Measurements from ENCODE around the gene SPRR2F. TPM values are rescaled to one million over a fixed set of nuclear protein-coding genes. Genes with fewer than 3 reads are reported as not detected.

SPRR2F gene, protein sequence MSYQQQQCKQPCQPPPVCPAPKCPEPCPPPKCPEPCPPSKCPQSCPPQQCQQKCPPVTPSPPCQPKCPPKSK
- total RNA-seq (not detected), polyA plus RNA-seq (not detected)

DNA sequence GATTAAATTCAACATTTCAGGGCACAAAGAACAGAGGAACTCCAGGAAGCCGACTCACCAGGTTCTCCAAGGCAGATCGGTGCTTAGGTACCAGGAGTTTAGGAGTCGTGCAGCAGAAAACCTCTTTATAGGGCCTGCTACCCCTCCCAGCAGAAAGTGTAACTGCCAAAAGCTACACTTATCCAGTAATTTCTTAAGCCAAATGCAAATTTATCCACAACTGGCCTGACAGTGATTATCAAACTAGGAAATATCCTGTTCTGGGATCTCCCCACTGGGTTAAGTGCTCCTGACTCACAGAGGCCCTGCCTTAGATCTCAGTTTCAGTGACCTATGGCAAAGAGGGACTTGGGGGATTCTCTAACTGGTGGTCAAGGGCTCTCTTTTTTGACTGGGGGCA lies at the start of gene SPRR2F:
TSS of gene SPRR2F (minus strand) at position 101 of the 400 bp plus-strand sequence. CDS start 783 bp downstream, outside the sequence.
- Histone ChIP-seq H3K27me3 (ENCODE audit: control insufficient read depth in 4 of 4, insufficient read depth in 4 of 4, low read length in 3 of 4) (peaks cover 0 to 3% (median 0%) of the 10 kb centered on the region in 4 donors), H3K9me3 (ENCODE audit: control insufficient read depth in 4 of 4, low read length in 3 of 4) (no peaks in the 10 kb centered on the region), H3K4me3 (ENCODE audit: low read depth in 1 of 3, low read length in 3 of 3) (no peak within 1 kb of the TSS), H3K4me1 (ENCODE audit: control insufficient read depth in 4 of 4, insufficient read depth in 4 of 4, low read length in 3 of 4) (no peaks in the 10 kb centered on the region), H3K36me3 (ENCODE audit: control insufficient read depth in 4 of 4, insufficient read depth in 3 of 4, low read depth in 1 of 4, low read length in 3 of 4) (no peaks in the 10 kb centered on the region), H3K27ac (ENCODE audit: low read depth in 1 of 2, low read length in 2 of 2) (no peak within 1 kb of the TSS), H3K9ac (ENCODE audit: low read depth in 1 of 2, low read length in 2 of 2) (no peak within 1 kb of the TSS)
- TF ChIP-seq NR2F2 (IDR thresholded peaks at IDR 0.05) (no peak), HNF4A (conservative IDR thresholded peaks at IDR 0.05) (no peak), RXRA (IDR thresholded peaks at IDR 0.05) (no peak), FOXA2 (IDR thresholded peaks at IDR 0.05) (no peak), GABPA (IDR thresholded peaks at IDR 0.05 in 1 of 2, conservative IDR thresholded peaks at IDR 0.05 in 1 of 2) (no peak), EGR1 (IDR thresholded peaks at IDR 0.05; ENCODE audit: low read depth in 2 of 2) (no peak), TAF1 (conservative IDR thresholded peaks at IDR 0.05) (no peak)
- TF ChIP-seq, protein P1, sequence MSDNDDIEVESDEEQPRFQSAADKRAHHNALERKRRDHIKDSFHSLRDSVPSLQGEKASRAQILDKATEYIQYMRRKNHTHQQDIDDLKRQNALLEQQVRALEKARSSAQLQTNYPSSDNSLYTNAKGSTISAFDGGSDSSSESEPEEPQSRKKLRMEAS (IDR thresholded peaks at IDR 0.05) = no peak
- TF ChIP-seq, protein P2, sequence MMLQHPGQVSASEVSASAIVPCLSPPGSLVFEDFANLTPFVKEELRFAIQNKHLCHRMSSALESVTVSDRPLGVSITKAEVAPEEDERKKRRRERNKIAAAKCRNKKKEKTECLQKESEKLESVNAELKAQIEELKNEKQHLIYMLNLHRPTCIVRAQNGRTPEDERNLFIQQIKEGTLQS (IDR thresholded peaks at IDR 0.05) = no peak
- TF ChIP-seq, protein P3, sequence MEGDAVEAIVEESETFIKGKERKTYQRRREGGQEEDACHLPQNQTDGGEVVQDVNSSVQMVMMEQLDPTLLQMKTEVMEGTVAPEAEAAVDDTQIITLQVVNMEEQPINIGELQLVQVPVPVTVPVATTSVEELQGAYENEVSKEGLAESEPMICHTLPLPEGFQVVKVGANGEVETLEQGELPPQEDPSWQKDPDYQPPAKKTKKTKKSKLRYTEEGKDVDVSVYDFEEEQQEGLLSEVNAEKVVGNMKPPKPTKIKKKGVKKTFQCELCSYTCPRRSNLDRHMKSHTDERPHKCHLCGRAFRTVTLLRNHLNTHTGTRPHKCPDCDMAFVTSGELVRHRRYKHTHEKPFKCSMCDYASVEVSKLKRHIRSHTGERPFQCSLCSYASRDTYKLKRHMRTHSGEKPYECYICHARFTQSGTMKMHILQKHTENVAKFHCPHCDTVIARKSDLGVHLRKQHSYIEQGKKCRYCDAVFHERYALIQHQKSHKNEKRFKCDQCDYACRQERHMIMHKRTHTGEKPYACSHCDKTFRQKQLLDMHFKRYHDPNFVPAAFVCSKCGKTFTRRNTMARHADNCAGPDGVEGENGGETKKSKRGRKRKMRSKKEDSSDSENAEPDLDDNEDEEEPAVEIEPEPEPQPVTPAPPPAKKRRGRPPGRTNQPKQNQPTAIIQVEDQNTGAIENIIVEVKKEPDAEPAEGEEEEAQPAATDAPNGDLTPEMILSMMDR (IDR thresholded peaks at IDR 0.05; ENCODE audit: low read depth, low read length, missing input control) = no peak
- no peak for DNase-seq (ENCODE audit: low spot score)
- 76% methylated on average over 3 of the region's 3 CpGs for WGBS

DNA sequence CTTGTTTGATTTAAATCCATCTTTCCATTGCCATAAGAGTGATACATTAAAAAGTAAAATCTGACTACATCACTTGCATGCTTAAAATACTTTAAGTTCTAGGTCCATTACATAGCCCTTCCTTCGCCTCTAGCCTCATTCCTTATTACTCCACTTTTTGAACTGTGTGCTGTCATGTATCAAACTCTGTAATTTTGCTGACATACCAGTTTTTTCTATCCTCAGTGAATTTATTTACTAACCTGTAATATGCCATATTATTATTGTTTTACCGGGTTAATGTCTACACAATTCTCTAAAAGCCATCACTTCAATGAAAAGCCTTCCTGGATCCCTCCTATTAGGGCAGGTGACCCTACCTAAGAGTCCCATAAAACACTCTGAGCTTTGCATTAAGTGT lies 42.2 kb upstream of the SPRR2F start:
- no peaks in the 10 kb centered on the region for H3K27me3 ChIP-seq (ENCODE audit: control insufficient read depth in 4 of 4, insufficient read depth in 4 of 4, low read length in 3 of 4)
- H3K4me1 ChIP-seq (ENCODE audit: control insufficient read depth in 4 of 4, insufficient read depth in 4 of 4, low read length in 3 of 4) = no peaks in the 10 kb centered on the region
- no peak overlapping the region for H3K27ac ChIP-seq (ENCODE audit: low read depth in 1 of 2, low read length in 2 of 2)
- H3K4me3 ChIP-seq (ENCODE audit: low read depth in 1 of 3, low read length in 3 of 3) = no peak overlapping the region
- H3K9ac ChIP-seq (ENCODE audit: low read depth in 1 of 2, low read length in 2 of 2) = no peak overlapping the region
- no peak for TF ChIP-seq RXRA (IDR thresholded peaks at IDR 0.05)
- TF ChIP-seq, protein P4, sequence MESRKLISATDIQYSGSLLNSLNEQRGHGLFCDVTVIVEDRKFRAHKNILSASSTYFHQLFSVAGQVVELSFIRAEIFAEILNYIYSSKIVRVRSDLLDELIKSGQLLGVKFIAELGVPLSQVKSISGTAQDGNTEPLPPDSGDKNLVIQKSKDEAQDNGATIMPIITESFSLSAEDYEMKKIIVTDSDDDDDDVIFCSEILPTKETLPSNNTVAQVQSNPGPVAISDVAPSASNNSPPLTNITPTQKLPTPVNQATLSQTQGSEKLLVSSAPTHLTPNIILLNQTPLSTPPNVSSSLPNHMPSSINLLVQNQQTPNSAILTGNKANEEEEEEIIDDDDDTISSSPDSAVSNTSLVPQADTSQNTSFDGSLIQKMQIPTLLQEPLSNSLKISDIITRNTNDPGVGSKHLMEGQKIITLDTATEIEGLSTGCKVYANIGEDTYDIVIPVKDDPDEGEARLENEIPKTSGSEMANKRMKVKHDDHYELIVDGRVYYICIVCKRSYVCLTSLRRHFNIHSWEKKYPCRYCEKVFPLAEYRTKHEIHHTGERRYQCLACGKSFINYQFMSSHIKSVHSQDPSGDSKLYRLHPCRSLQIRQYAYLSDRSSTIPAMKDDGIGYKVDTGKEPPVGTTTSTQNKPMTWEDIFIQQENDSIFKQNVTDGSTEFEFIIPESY (IDR thresholded peaks at IDR 0.05) = no peak
- no peak for TF ChIP-seq NR2F2 (IDR thresholded peaks at IDR 0.05)
- TF ChIP-seq, protein P1 (IDR thresholded peaks at IDR 0.05) = no peak
- no peak for TF ChIP-seq FOXA2 (IDR thresholded peaks at IDR 0.05)
- no peak for TF ChIP-seq SP1 (IDR thresholded peaks at IDR 0.05)
- no peak for TF ChIP-seq GABPA (IDR thresholded peaks at IDR 0.05 in 1 of 2, conservative IDR thresholded peaks at IDR 0.05 in 1 of 2)
- TF ChIP-seq HNF4A (conservative IDR thresholded peaks at IDR 0.05) = no peak
- TF ChIP-seq, protein P5, sequence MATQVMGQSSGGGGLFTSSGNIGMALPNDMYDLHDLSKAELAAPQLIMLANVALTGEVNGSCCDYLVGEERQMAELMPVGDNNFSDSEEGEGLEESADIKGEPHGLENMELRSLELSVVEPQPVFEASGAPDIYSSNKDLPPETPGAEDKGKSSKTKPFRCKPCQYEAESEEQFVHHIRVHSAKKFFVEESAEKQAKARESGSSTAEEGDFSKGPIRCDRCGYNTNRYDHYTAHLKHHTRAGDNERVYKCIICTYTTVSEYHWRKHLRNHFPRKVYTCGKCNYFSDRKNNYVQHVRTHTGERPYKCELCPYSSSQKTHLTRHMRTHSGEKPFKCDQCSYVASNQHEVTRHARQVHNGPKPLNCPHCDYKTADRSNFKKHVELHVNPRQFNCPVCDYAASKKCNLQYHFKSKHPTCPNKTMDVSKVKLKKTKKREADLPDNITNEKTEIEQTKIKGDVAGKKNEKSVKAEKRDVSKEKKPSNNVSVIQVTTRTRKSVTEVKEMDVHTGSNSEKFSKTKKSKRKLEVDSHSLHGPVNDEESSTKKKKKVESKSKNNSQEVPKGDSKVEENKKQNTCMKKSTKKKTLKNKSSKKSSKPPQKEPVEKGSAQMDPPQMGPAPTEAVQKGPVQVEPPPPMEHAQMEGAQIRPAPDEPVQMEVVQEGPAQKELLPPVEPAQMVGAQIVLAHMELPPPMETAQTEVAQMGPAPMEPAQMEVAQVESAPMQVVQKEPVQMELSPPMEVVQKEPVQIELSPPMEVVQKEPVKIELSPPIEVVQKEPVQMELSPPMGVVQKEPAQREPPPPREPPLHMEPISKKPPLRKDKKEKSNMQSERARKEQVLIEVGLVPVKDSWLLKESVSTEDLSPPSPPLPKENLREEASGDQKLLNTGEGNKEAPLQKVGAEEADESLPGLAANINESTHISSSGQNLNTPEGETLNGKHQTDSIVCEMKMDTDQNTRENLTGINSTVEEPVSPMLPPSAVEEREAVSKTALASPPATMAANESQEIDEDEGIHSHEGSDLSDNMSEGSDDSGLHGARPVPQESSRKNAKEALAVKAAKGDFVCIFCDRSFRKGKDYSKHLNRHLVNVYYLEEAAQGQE (IDR thresholded peaks at IDR 0.05) = no peak
- no peak for TF ChIP-seq TAF1 (conservative IDR thresholded peaks at IDR 0.05)
- TF ChIP-seq EGR1 (IDR thresholded peaks at IDR 0.05; ENCODE audit: low read depth in 2 of 2) = no peak
- TF ChIP-seq YY1 (IDR thresholded peaks at IDR 0.05) = no peak
- TF ChIP-seq RAD21 (IDR thresholded peaks at IDR 0.05) = no peak
- TF ChIP-seq, protein P2 (IDR thresholded peaks at IDR 0.05) = no peak
- TF ChIP-seq, protein P3 (IDR thresholded peaks at IDR 0.05; ENCODE audit: low read depth, low read length, missing input control) = no peak
- no peak for TF ChIP-seq FOXA1 (IDR thresholded peaks at IDR 0.05)
- no peak for TF ChIP-seq JUND (IDR thresholded peaks at IDR 0.05)
- no peak for TF ChIP-seq HNF4G (IDR thresholded peaks at IDR 0.05)
- 76% methylated on average over 2 of the region's 2 CpGs for WGBS
- peaks cover 0 to 6% (median 2%) of the 10 kb centered on the region in 4 donors for H3K9me3 ChIP-seq (ENCODE audit: control insufficient read depth in 4 of 4, low read length in 3 of 4)
- H3K36me3 ChIP-seq (ENCODE audit: control insufficient read depth in 4 of 4, insufficient read depth in 3 of 4, low read depth in 1 of 4, low read length in 3 of 4) = no peaks in the 10 kb centered on the region
- no peak for DNase-seq (ENCODE audit: low spot score)
